Liver (tissue), 3 donors: Measurements from ENCODE around the gene AGAP2.

Experiments
- FOXA1 ChIP-seq: IDR thresholded peaks from 2 replicates; pipeline ENCODE4 v1.6.1; 2016; ENCODE audit warnings: antibody characterized with exemption
- JUND ChIP-seq, 2 donors: IDR thresholded peaks; 2 replicates each; pipeline ENCODE4 v1.6.1; 2016; ENCODE audit warnings: antibody characterized with exemption in 2 of 2
- NR2F2 ChIP-seq: IDR thresholded peaks from 2 replicates; pipeline ENCODE4 v1.6.1; 2016; ENCODE audit warnings: antibody characterized with exemption
- RAD21 ChIP-seq, 2 donors: IDR thresholded peaks; 2 replicates each; pipeline ENCODE4 v1.6.1; 2016; ENCODE audit warnings: antibody characterized with exemption in 2 of 2, mild to moderate bottlenecking in 2 of 2
- RXRA ChIP-seq, 2 donors: IDR thresholded peaks; 2 replicates each; pipeline ENCODE4 v1.6.1; 2017 to 2018; ENCODE audit warnings: antibody characterized with exemption in 2 of 2, mild to moderate bottlenecking in 1 of 2
- SP1 ChIP-seq: IDR thresholded peaks from 2 replicates; pipeline ENCODE4 v1.6.1; 2018; ENCODE audit warnings: antibody characterized with exemption, mild to moderate bottlenecking
- TAF1 ChIP-seq: conservative IDR thresholded peaks from 2 replicates; pipeline ENCODE4 v1.6.1; 2016; ENCODE audit warnings: antibody characterized with exemption, mild to moderate bottlenecking
- YY1 ChIP-seq: IDR thresholded peaks from 2 replicates; pipeline ENCODE4 v1.6.1; 2016; ENCODE audit warnings: antibody characterized with exemption, mild to moderate bottlenecking
- TF ChIP-seq, protein P1 (sequence below): fragments of 150-350 bp; IDR thresholded peaks from 2 replicates; pipeline ENCODE4 v1.5.1; 2017; ENCODE audit warnings: improper control_type of control experiment, low read depth, low read length; ENCODE audit not compliant: missing input control
- TF ChIP-seq, protein P2 (sequence below): IDR thresholded peaks from 2 replicates; pipeline ENCODE4 v1.6.1; 2016; ENCODE audit warnings: antibody characterized with exemption
- donor health status: healthy.
- donor health status: healthy.

DNA sequence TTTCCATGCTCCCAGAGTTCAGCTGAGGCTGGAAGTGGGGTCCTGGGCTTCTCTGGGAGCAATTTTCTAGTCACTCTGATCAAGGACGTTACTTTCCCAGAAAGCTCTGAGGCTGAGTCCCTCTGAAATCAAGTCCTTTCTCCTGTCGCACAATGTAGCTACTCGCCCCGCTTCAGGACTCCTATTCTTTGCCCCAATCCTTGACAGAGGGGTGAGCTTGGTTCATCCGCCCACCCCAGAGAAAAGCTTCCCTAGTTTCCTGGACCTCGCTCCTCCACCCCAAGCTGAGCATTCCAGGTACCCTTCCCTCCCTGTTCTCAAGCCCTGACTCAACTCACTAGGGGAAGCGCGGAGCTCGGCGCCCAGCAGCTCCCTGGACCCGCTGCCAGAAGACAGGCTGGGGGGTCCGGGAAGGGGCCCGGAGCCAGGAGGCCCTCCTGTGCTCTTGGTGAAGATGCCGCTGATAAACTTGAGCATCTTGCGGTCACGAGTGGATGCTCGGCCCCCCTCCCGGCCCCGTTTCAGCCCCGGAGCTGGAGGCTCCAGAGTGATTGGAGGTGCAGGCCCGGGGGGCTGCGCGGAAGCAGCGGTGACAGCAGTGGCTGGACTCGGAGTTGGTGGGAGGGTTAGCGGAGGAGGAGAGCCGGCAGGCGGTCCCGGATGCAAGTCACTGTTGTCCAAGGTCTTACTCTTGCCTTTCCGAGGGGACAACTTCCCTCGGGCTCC, 1.6 kb downstream of the AGAP2 start:
- TF ChIP-seq NR2F2 = no peak
- TF ChIP-seq SP1 = no peak
- TF ChIP-seq, protein P1, sequence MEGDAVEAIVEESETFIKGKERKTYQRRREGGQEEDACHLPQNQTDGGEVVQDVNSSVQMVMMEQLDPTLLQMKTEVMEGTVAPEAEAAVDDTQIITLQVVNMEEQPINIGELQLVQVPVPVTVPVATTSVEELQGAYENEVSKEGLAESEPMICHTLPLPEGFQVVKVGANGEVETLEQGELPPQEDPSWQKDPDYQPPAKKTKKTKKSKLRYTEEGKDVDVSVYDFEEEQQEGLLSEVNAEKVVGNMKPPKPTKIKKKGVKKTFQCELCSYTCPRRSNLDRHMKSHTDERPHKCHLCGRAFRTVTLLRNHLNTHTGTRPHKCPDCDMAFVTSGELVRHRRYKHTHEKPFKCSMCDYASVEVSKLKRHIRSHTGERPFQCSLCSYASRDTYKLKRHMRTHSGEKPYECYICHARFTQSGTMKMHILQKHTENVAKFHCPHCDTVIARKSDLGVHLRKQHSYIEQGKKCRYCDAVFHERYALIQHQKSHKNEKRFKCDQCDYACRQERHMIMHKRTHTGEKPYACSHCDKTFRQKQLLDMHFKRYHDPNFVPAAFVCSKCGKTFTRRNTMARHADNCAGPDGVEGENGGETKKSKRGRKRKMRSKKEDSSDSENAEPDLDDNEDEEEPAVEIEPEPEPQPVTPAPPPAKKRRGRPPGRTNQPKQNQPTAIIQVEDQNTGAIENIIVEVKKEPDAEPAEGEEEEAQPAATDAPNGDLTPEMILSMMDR = no peak
- no peak for TF ChIP-seq TAF1
- no peak for TF ChIP-seq RAD21 (IDR thresholded peaks at IDR 0.05)
- no peak for TF ChIP-seq YY1
- TF ChIP-seq RXRA (IDR thresholded peaks at IDR 0.05) = no peak
- TF ChIP-seq, protein P2, sequence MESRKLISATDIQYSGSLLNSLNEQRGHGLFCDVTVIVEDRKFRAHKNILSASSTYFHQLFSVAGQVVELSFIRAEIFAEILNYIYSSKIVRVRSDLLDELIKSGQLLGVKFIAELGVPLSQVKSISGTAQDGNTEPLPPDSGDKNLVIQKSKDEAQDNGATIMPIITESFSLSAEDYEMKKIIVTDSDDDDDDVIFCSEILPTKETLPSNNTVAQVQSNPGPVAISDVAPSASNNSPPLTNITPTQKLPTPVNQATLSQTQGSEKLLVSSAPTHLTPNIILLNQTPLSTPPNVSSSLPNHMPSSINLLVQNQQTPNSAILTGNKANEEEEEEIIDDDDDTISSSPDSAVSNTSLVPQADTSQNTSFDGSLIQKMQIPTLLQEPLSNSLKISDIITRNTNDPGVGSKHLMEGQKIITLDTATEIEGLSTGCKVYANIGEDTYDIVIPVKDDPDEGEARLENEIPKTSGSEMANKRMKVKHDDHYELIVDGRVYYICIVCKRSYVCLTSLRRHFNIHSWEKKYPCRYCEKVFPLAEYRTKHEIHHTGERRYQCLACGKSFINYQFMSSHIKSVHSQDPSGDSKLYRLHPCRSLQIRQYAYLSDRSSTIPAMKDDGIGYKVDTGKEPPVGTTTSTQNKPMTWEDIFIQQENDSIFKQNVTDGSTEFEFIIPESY = no peak
- no peak for TF ChIP-seq FOXA1
- no peak for TF ChIP-seq JUND (IDR thresholded peaks at IDR 0.05)
